H9 (cell line): ENCODE results near the gene AXIN1. TPM values are rescaled to one million over a fixed set of nuclear protein-coding genes. Genes with fewer than 3 reads are reported as not detected.

ENCODE experiments used
- DNase-seq: peaks from one replicate; pipeline ENCODE4 v3.0.0-alpha.2; 2017
- H2AFZ ChIP-seq: one replicate; pipeline ENCODE4 v1.6.1; 2013; ENCODE audit warnings: mild to moderate bottlenecking, low read length, control low read depth, moderate library complexity
- H2AK5ac ChIP-seq: 2 replicates; pipeline ENCODE4 v1.6.1; 2013; ENCODE audit warnings: low read length, control low read depth, mixed read lengths; ENCODE audit not compliant: insufficient read length
- H2BK120ac ChIP-seq: one replicate; pipeline ENCODE4 v1.6.1; 2013; ENCODE audit warnings: low read depth, mild to moderate bottlenecking, low read length, control low read depth, inconsistent platforms; ENCODE audit not compliant: poor library complexity, severe bottlenecking
- H2BK12ac ChIP-seq: 2 replicates; pipeline ENCODE4 v1.6.1; 2013; ENCODE audit warnings: low read length, control low read depth, mixed read lengths, low read depth; ENCODE audit not compliant: insufficient read length
- H2BK15ac ChIP-seq: 2 replicates; pipeline ENCODE4 v1.6.1; 2013; ENCODE audit warnings: low read depth, low read length, control low read depth
- H2BK20ac ChIP-seq: one replicate; pipeline ENCODE4 v1.6.1; 2013; ENCODE audit warnings: low read depth, mild to moderate bottlenecking, low read length, control low read depth, inconsistent platforms; ENCODE audit not compliant: poor library complexity, severe bottlenecking
- H2BK5ac ChIP-seq: 2 replicates; pipeline ENCODE4 v1.6.1; 2013; ENCODE audit warnings: low read length, control low read depth, mixed read lengths; ENCODE audit not compliant: insufficient read length
- H3K14ac ChIP-seq: 2 replicates; pipeline ENCODE4 v1.6.1; 2013; ENCODE audit warnings: low read length, control low read depth; ENCODE audit not compliant: insufficient read depth
- H3K18ac ChIP-seq: 2 replicates; pipeline ENCODE4 v1.6.1; 2013; ENCODE audit warnings: low read depth, mild to moderate bottlenecking, mixed read lengths, low read length, control low read depth; ENCODE audit not compliant: insufficient read length
- H3K23ac ChIP-seq: 2 replicates; pipeline ENCODE4 v1.6.1; 2013; ENCODE audit warnings: low read length, control low read depth, mixed read lengths, low read depth; ENCODE audit not compliant: insufficient read length
- H3K23me2 ChIP-seq: 2 replicates; pipeline ENCODE4 v1.6.1; 2013; ENCODE audit warnings: low read depth, mild to moderate bottlenecking, mixed read lengths, low read length, control low read depth; ENCODE audit not compliant: insufficient read length, poor library complexity, severe bottlenecking
- H3K27ac ChIP-seq: 2 replicates; pipeline ENCODE4 v1.5.1; 2013; ENCODE audit warnings: low read length, control low read depth, mixed read lengths, low read depth; ENCODE audit not compliant: insufficient read length
- H3K27me3 ChIP-seq: 2 replicates; pipeline ENCODE4 v1.6.1; 2013; ENCODE audit warnings: low read length, control low read depth, inconsistent platforms; ENCODE audit not compliant: insufficient read depth
- H3K4ac ChIP-seq: 2 replicates; pipeline ENCODE4 v1.6.1; 2013; ENCODE audit warnings: low read depth, mild to moderate bottlenecking, control low read depth, inconsistent platforms, low read length, moderate library complexity
- H3K4me1 ChIP-seq: 2 replicates; pipeline ENCODE4 v1.6.1; 2013; ENCODE audit warnings: low read length, control low read depth, inconsistent platforms; ENCODE audit not compliant: insufficient read depth
- H3K4me2 ChIP-seq: 2 replicates; pipeline ENCODE4 v1.6.1; 2013; ENCODE audit warnings: low read length, control low read depth, mixed read lengths; ENCODE audit not compliant: insufficient read length, insufficient read depth
- H3K56ac ChIP-seq: 2 replicates; pipeline ENCODE4 v1.6.1; 2013; ENCODE audit warnings: low read depth, mild to moderate bottlenecking, mixed read lengths, low read length, control low read depth; ENCODE audit not compliant: insufficient read length
- H3K79me1 ChIP-seq: 2 replicates; pipeline ENCODE4 v1.6.1; 2013; ENCODE audit warnings: low read depth, mild to moderate bottlenecking, moderate library complexity, low read length, control low read depth, inconsistent platforms; ENCODE audit not compliant: insufficient read depth, poor library complexity, severe bottlenecking
- H3K79me2 ChIP-seq: 2 replicates; pipeline ENCODE4 v1.6.1; 2013; ENCODE audit warnings: low read length, control low read depth, inconsistent platforms; ENCODE audit not compliant: insufficient read depth
- H3K9ac ChIP-seq: 2 replicates; pipeline ENCODE4 v1.6.1; 2013; ENCODE audit warnings: low read length, control low read depth, mixed read lengths; ENCODE audit not compliant: insufficient read length; ENCODE audit errors: extremely low read depth
- H3K9me3 ChIP-seq: one replicate; pipeline ENCODE4 v1.6.1; 2013; ENCODE audit warnings: low read depth, low read length, inconsistent platforms; ENCODE audit not compliant: control insufficient read depth
- H3T11ph ChIP-seq: one replicate; pipeline ENCODE4 v1.6.1; 2013; ENCODE audit warnings: mild to moderate bottlenecking, low read length, control low read depth, inconsistent platforms
- H4K20me1 ChIP-seq: one replicate; pipeline ENCODE4 v1.6.1; 2013; ENCODE audit not compliant: control insufficient read depth, insufficient read length, insufficient read depth
- H4K5ac ChIP-seq: 2 replicates; pipeline ENCODE4 v1.6.1; 2013; ENCODE audit warnings: low read depth, mild to moderate bottlenecking, mixed read lengths, low read length, control low read depth; ENCODE audit not compliant: insufficient read length
- H4K8ac ChIP-seq: replicated peaks from 2 replicates; pipeline ENCODE4 v1.6.1; 2013; ENCODE audit warnings: low read length, control low read depth, mixed read lengths, low read depth; ENCODE audit not compliant: insufficient read length
- H4K91ac ChIP-seq: 2 replicates; pipeline ENCODE4 v1.6.1; 2013; ENCODE audit warnings: low read depth, mild to moderate bottlenecking, moderate library complexity, mixed read lengths, low read length, control low read depth; ENCODE audit not compliant: insufficient read length
- H3K27ac Mint-ChIP-seq, 3 experiments: 2 replicates in 2 of 3; 3 replicates in 1 of 3; pipeline ENCODE4 v1.8.0; 2020 to 2021; ENCODE audit warnings: mixed read lengths in 3 of 3, mild to moderate bottlenecking in 1 of 3, moderate library complexity in 1 of 3
- H3K27me3 Mint-ChIP-seq: 2 replicates; pipeline ENCODE4 v1.8.0; 2021; ENCODE audit warnings: low read depth, mild to moderate bottlenecking, moderate library complexity, mixed read lengths
- H3K36me3 Mint-ChIP-seq, 3 experiments: 2 replicates in 2 of 3; 3 replicates in 1 of 3; pipeline ENCODE4 v1.8.0; 2020 to 2021; ENCODE audit warnings: low read depth in 3 of 3, mixed read lengths in 3 of 3; ENCODE audit not compliant: insufficient read depth in 1 of 3
- H3K4me1 Mint-ChIP-seq, 2 experiments: 2 replicates each; pipeline ENCODE4 v1.8.0; 2020; ENCODE audit warnings: mixed read lengths in 2 of 2
- H3K4me3 Mint-ChIP-seq, 2 experiments: 2 replicates in 1 of 2; 3 replicates in 1 of 2; pipeline ENCODE4 v1.8.0; 2020 to 2021; ENCODE audit warnings: mild to moderate bottlenecking in 2 of 2, mixed read lengths in 2 of 2, moderate library complexity in 1 of 2
- H3K9me3 Mint-ChIP-seq, 2 experiments: 2 replicates in 1 of 2; 3 replicates in 1 of 2; pipeline ENCODE4 v1.8.0; 2020; ENCODE audit warnings: mild to moderate bottlenecking in 2 of 2, mixed read lengths in 2 of 2, moderate library complexity in 1 of 2
- WGBS: extraction: QIAGEN DNeasy Blood & Tissue Kit; methylation state at CpG from one replicate; pipeline ENCODE4 v1.1.7; 2013; ENCODE audit warnings: missing lambda C conversion rate, low lambda C conversion rate, mixed read lengths; ENCODE audit not compliant: insufficient read length; ENCODE audit errors: extremely low coverage; 5-methylcytosine and 5-hydroxymethylcytosine counted together
- total RNA-seq: library from RNA; stranded (reverse); gene quantifications from 2 replicates; pipeline ENCODE4 v1.2.1, GENCODE V29; 2021
- TF ChIP-seq, protein P1 (sequence below): fragments of 200-600 bp; sonication (generic); conservative IDR thresholded peaks from 3 replicates; pipeline ENCODE4 v1.8.0; 2021; ENCODE audit warnings: antibody characterized with exemption, mild to moderate bottlenecking

Gene AXIN1
- total RNA-seq, 1 experiment from 2014 or later: 50.9 TPM

GRCh38 chr16:311725-312124 lies 40.8 kb downstream of the AXIN1 start:
- H3K4me1 Mint-ChIP-seq: no peaks in the 10 kb centered on the region; a peak in 1 of 4 replicates
- TF ChIP-seq, protein P1, sequence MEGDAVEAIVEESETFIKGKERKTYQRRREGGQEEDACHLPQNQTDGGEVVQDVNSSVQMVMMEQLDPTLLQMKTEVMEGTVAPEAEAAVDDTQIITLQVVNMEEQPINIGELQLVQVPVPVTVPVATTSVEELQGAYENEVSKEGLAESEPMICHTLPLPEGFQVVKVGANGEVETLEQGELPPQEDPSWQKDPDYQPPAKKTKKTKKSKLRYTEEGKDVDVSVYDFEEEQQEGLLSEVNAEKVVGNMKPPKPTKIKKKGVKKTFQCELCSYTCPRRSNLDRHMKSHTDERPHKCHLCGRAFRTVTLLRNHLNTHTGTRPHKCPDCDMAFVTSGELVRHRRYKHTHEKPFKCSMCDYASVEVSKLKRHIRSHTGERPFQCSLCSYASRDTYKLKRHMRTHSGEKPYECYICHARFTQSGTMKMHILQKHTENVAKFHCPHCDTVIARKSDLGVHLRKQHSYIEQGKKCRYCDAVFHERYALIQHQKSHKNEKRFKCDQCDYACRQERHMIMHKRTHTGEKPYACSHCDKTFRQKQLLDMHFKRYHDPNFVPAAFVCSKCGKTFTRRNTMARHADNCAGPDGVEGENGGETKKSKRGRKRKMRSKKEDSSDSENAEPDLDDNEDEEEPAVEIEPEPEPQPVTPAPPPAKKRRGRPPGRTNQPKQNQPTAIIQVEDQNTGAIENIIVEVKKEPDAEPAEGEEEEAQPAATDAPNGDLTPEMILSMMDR: no peak

More at GRCh38 chr16:311725-312124, 40.8 kb downstream of the AXIN1 start:
- H3K23me2 ChIP-seq: no peaks in the 10 kb centered on the region
- H4K8ac ChIP-seq: no peak overlapping the region
- no peaks in the 10 kb centered on the region for H3K79me1 ChIP-seq
- H4K5ac ChIP-seq: no peak overlapping the region
- no peak overlapping the region for H2BK12ac ChIP-seq
- H2BK20ac ChIP-seq: no peak overlapping the region
- no peaks in the 10 kb centered on the region for H3K9me3 ChIP-seq
- no peak overlapping the region for H3K14ac ChIP-seq
- H3K4me2 ChIP-seq: no peak overlapping the region
- no peak overlapping the region for H2BK15ac ChIP-seq
- H3K4me1 ChIP-seq: no peaks in the 10 kb centered on the region
- H3K27me3 ChIP-seq: no peaks in the 10 kb centered on the region
- Mint-ChIP-seq H3K27ac (0 out of 7 replicates have a peak overlapping the region, but pooled peaks of 1 of the 3 experiments have one; percentile 31), H3K4me3 (no peak overlapping the region), H3K9me3 (no peaks in the 10 kb centered on the region), H3K36me3 (peaks cover 13 to 52% (median 48%) of the 10 kb centered on the region in 3 experiments; a peak in 6 of 7 replicates), H3K27me3 (no peaks in the 10 kb centered on the region)
- no peak overlapping the region for H3K56ac ChIP-seq
- H2AK5ac ChIP-seq: no peak overlapping the region
- no peak overlapping the region for H2BK120ac ChIP-seq
- no peak overlapping the region for H3K4ac ChIP-seq
- no peak overlapping the region for H3K18ac ChIP-seq
- no peak for DNase-seq
- H4K20me1 ChIP-seq: no peaks in the 10 kb centered on the region
- no peak overlapping the region for H2AFZ ChIP-seq
- no peaks in the 10 kb centered on the region; the same call in 1 of the 2 replicates for H3K79me2 ChIP-seq
- no peak overlapping the region for H4K91ac ChIP-seq
- H3K23ac ChIP-seq: no peak overlapping the region
- no peak overlapping the region for H3K27ac ChIP-seq
- WGBS: no CpG with 5 or more reads among the region's 15 CpGs
- H3K9ac ChIP-seq: no peak overlapping the region
- H3T11ph ChIP-seq: no peak overlapping the region
- no peak overlapping the region for H2BK5ac ChIP-seq
